Superior temporal gyrus (tissue), 1 donor: ENCODE results near the gene BMAL2.
A peak's percentile ranks its signal among the peaks of the same experiment; 100 is the strongest.

Experiments used
- DNase-seq: peaks from one replicate; pipeline ENCODE4 v3.0.0-alpha.2; 2016; ENCODE audit errors: extremely low spot score

Gene BMAL2, protein sequence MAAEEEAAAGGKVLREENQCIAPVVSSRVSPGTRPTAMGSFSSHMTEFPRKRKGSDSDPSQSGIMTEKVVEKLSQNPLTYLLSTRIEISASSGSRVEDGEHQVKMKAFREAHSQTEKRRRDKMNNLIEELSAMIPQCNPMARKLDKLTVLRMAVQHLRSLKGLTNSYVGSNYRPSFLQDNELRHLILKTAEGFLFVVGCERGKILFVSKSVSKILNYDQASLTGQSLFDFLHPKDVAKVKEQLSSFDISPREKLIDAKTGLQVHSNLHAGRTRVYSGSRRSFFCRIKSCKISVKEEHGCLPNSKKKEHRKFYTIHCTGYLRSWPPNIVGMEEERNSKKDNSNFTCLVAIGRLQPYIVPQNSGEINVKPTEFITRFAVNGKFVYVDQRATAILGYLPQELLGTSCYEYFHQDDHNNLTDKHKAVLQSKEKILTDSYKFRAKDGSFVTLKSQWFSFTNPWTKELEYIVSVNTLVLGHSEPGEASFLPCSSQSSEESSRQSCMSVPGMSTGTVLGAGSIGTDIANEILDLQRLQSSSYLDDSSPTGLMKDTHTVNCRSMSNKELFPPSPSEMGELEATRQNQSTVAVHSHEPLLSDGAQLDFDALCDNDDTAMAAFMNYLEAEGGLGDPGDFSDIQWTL

DNA sequence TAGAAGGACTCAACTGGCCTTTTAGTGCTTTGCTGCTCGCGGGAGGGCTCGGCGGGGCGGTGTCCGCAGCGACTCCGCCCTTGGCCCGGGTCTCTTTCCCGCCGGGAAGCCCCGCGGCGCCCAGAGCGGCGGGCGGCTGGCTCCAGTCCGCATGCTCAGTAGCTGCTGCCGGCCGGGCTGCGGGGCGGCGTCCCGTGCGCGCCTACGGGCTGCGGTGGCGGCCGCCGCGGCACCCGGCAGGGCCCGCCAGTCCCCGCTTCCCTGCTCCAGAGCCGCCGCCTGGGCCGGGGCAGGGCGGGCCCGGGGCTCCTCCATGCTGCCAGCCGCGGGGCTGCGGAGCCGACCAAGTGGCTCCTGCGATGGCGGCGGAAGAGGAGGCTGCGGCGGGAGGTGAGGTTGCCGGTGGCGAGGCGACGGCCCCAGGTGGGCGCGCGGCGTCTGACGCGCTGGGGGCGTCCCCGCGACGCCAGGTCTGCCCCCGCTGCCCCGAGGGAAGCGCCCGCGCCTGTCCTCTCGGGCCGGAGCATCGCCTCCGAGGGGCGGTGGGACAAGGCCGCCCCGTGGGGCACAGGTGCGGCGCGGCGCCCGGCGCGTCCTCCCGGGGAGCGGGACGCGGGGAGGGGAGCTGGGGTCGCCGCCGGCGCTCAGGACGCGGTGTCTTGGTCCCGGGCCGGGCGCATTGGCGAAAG is at the start of gene BMAL2:
Gene BMAL2, plus strand, starts transcription at position 123 of the 689 bp plus-strand sequence. Its CDS starts 237 bp downstream, at position 360.
- DNase-seq: no peak

DNA sequence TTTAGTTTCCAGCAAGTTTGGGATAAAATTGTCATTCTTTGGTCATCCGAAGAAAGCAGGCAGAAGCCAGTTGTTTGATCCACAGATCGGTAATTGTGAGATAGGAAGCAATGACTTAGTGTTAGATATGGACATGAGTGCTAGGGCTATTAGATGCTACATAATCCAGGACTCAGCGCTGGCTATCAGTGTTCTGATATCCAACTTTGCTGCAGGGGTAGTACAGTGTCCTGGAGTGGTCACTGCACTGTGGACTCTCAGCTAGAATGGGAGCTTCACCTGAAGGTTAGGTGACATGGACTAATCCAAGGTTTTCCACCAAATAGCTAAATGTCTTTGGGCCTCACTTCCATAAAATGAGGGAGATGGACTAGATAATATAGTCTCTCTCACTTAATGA is 48.6 kb upstream of the BMAL2 start:
- DNase-seq: no peak

DNA sequence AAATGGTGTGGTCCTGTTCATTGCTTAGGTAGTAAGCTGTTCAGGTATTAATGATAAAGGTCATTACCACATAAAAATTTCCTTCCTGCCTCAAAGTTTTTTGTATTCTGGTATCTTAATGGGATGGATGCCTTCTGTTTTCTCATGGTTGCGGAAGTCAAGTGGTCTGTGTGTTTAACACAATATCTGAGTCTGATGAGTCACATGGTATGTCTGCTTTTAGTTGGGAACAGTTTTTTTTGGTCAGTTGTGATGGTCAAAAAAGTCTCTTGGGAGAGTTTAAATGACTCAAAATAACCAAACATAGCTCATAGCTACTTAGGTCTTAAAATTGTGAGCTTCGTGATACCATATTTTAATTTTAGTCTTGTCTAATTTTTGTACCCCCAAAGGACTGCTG is 47.9 kb upstream of the BMAL2 start:
- no peak for DNase-seq

DNA sequence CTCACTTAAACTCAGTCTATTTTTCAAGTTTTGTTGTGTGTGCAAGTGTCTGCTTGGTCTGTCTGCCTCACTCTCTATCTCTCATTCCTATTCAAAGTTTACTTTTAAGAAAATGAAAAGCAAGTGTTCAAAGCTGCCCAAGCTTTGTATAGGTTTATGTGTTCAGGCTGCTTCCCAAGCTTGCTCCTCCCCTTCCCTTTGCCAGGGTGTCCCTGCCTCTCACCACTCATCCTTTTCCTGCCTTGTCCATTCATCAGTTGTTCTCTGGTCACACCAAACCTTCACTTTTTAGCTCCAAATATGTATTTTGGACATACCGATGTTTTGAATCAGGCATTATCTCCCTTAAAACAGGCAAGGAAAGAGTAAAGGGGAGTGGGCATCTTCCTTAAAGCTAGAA is 47.2 kb upstream of the BMAL2 start:
- no peak for DNase-seq

DNA sequence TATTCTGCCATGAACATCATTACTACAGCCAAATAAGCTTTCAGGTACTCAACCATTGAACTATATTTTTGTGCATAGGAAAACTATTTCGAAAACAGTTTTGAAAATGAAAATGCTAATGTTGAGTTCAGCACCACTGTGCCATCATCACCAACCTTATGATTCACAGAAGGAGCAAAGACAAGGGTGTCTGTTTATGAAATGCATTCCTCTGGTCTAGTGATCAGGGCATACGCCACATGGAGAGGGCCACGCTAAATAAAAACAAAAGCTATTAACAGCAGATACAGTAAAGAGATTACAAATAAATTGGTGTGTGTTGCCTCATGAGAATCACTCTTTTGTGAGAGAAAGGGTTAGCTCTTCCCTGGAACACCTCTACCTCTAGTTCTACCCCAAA is 43.2 kb upstream of the BMAL2 start:
- DNase-seq: no peak

DNA sequence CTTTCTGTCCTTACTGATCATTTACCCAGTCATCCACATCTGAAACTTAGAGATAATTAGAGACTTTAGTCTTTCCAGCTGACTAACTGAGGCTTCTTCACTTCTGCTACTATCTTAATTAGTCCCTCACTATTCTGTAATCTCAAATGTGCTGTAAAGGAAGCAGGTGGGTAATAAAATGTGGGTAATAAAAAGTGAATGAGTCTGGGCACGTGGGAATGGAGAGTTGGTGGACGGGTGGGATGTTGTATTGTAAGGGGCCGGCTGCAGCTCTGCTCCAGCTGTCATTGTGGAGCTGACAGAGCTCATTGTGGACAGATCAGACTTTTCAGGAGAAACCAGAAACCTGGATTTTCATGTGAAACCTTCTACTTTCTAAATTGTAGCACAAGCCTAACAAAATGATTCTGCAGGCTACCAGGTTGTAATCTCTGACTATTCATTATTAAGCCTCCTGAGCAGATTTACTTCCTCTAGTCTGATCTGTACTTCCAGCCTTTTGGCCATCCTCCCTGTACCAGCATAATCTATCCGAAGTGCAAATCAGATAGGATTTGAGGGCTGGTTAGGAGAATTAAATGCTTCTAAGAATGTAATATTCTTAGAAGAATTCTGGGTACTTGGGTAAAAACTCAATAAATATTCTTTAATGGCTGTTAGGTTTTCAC is 42.0 kb upstream of the BMAL2 start:
- DNase-seq: no peak

DNA sequence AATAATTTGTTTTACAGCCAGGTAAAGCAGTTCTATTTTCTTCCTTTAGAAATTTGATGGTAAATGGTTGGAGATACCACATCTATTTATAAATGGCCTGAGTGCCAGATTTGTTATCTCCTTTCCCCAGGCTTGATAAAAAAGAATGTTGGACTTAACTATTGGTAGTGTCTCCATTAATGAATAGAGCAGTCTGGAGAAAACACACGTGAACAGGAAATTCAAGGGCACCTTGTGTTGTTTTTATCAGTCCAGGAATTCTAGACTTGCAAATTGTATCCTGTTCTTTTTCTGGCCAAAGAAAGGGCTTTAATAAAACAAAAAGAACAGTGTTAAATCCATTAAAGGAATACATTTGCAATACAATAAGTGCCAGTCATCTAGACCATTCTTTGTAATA is 40.8 kb upstream of the BMAL2 start:
- no peak for DNase-seq

DNA sequence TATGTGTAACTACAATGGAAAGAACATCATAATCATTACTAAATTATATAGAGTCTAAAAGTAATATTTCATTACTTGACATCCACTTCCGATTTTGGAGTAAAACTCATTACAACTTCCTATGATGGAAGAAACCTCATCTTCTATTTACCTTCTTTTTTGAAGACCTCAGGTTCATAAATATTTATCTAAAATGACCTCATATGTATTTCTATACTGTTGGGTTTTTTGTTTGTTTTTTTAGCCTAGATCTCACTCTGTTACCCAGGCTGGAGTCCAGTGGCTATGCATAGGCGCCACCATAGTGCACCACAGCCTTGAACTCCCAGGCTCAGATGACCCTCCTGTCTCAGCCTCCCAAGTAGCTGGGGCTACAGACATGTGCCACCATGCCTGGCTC is 39.9 kb upstream of the BMAL2 start:
- DNase-seq: no peak

DNA sequence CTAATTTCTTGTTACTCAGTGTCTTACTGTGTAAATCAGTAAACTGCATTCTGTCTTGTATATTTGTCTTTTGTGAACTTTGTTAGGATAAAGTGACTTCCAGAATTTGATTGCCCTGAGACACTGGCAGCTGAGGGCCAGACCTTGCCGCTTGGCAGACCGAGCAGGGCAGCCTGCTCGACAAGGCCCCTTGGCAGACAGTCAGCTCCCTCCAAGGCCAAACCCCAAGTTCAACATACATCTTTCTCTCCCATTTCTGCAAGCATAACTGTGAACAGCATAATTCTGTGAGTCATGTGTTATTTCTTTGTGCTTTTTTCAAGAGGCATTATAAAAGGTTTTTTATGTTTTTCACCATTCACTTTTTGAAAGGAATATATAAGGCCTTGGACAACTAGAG is 39.2 kb upstream of the BMAL2 start:
- no peak for DNase-seq

DNA sequence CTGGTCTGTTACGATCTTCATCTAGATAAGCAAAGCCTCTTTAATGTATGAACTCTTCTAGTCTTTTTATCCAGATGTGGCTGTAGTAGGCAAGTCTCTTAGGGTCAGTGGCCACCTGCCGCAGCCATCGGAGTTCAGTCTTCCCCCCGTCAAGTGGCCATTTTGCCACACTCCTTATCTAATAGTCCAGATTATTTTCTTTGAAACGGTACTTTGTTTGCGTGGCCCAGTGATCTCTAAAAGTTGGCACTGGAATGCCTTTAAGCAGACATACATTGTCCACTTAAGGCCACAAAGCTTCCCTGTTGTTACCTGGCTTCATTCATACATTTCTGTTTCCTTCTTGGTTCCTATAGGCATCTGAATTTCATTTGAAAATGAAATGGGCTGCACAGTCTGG is 36.0 kb upstream of the BMAL2 start:
- no peak for DNase-seq

DNA sequence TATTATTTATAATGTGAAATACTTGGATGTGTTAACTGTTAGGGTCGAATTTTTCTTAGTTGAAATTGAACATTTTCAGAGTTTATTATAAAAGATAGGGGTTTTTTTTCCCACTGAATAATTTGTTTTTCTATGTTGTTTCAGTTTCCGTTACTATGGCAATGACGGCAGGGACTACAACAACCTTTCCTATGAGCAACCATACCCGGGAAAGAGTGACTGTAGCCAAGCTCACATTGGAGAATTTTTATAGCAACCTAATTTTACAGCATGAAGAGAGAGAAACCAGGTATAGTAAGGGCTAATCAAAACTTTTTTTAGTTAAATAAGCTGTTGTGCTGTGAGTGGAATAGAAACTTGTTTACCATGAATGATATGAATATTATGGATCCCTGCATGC is 35.1 kb upstream of the BMAL2 start:
- no peak for DNase-seq

DNA sequence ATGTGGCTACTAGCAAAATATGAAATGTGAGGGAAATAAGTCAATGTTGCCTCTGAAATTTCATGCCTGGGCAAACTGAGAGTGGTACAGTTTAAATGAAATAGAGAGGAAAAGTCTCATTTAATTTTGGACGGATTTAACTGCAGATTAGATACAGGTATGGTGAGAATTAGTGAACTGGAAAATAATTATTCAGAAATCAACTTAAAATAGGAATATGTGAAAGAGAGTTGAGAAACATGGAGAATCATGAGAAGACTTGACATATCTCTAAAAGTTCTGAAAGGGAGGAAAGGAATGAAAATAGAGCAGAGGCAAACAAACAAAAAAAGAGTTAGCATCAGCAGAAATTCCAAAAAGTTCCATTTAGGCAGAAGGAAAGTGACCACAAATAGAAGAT is 33.5 kb upstream of the BMAL2 start:
- DNase-seq: no peak

DNA sequence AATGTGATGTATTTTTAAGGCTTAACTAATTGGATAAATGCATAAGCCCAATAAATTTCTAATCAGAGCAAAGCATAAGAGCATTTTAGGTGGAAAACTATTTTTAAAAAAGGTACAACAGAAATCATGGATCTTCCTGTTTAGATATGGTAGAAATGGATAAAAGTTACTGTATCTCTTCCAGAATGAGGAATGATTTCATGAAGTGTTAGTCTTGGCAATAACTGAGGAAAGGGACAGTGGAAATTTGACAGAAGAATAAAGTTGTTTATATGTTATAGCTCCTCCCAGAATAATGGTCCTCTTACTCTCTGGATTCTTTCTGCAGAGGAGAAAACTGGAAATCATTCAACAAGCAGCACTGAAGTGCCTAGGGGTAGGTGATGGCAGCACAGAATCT is 32.4 kb upstream of the BMAL2 start:
- no peak for DNase-seq

DNA sequence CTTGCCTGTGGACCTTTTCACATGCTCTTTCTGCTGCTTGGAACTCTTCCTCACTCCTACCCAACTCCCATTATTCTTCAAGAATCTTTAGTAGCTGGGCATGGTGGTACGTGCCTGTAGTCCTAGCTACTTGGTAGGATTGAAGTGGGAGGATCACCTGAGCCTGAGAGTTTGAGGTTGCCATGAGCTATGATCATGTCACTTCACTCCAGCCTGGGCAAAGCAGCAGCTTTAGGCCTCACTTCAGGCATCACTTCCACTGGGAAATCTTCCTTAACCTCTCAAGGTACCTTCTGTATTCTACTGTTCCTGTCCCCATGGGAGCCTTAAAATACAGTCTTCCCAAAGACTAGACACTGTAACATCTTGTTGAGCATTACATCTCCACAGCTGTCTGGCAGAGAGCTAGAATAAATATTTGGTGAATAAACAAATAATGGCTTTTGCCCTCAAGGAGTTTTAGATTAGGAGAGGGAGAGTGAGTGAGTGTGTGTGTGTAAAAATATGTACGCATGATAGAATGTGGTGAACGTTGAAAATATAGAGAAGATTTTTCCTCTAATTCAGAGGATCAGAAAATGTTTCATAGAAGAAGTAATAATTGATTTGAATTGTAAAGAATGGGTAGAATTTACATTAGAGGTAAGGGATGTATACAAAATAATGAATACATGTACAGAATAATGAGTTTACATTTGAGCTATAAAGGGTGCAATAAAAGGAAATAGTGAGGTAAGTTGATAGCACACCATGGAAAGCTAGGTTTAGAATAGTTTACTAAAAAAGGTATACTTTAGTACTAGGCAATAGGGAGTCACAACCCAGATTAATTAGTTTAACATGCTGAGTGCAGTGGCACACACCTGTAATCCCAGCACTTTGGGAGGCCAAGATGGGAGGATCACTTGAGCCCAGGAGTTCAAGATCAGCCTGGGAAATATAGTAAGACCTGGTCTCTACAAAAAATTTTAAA is 29.2 kb upstream of the BMAL2 start:
- no peak for DNase-seq

DNA sequence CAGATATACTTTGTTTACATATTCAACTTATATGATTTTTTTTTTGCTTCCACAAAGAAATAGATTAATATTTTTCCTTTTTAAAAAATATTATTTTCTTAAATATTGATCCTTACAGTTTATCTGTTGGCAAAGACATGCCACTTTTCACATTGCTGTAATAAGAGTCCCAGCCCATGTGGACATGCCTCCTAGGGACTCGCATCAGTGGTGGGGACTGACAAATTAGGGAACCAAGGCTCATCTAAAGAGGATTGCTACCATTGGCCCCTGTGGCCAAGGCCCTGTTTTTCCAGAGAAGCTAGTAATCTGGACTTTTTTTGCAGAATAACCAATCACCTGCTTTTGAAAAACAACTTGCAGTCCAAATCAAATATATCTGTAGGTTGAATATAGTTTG is 27.8 kb upstream of the BMAL2 start:
- DNase-seq: no peak

DNA sequence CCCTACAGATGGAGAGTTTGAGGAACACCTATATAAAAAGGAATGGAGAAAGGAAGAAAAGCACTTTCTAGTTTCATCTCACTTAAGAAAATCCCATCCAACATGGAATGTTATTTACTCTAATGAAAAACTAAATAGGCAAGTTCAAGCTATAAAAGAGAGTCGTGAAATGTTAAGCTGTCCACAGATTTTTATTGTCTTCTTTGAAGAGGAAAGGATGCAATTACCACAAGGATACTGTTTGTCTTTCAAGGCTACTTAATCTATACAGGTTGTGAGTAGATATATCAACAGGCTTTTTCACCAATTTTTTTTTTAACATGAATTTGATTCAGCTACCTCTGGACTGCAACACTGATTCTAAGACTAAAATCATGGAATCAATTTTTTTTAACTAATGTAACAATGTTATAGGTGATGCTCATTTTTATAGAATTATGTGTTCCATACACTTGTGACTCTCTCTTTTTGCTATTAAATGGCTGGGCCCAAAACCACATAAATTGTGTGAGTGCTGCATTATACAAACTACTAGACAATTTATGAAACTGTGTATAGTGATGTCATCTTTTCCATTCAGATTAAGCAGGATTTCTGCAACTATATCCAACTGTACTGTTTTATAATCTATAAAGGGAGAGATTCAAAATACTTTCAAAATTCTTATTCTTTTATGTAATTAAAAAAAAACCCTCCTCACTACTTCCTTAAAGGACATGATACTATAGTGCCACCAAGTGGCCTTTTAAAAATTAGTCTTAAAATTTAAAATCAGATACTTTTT is 26.8 kb upstream of the BMAL2 start:
- DNase-seq: peak; percentile 74

DNA sequence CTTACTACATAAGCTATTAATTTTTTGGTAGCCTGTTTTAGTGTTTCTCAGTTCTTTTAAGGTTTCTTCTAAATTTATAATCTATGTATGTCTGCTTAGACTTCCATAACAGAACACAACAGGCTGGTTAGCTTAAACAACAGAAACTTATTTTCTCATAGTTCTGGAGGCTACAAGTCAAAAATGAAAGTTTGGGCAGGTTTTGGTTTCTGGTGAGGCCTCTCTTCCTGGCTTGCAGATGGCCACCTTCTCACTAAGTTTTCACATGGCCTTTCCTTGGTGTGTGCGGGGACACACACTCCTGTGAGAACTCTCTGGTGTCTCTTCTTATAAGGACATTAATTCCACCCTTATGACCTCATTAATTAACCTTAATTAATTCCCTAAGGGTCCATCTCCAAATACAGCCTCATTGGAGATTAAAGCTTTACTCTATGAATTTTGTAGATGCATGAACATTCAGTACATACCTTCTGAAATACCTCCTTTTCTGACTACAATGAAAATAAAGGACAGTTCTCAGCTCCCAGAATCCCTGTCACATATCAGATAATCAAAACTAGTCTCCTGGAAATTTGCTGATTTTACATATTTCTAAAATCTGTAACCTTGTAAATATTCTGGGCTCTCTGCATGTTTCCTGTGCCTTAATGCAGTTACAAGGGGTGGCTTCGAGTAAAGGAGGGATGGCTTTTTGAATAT is 23.2 kb upstream of the BMAL2 start:
- no peak for DNase-seq

DNA sequence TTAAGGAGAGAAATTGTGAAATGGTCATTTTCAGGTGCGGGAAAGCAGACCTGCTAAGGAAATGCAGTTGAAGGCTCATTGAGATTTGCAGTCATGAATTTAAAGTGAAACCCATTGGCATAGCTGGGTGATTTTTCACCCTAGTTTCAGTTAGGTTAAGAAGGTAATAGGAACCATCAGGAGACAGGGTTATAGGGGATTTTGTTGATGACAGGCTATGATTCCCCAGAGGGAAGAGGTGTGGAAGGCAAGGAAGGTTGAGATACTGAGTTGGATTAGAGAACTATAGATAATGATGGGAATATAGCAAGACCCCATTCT is 22.7 kb upstream of the BMAL2 start:
- DNase-seq: no peak

DNA sequence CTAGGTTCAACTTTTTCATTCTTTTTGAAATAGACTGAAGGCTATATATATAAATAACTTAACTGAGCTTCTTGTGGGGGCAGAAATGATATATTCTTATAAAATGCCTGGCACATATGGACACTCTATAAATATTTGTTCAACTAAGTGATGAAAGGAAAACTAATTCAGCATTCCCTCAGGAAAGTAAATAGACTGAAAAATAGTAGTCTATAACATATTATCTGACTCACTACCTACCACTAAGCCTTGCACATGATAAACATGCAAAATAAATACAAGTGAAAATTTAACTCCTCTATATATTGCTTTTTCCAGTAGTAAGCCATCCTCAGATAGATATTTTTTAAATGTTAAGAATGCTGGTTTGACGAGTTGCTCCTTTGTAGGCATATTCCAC is 15.7 kb upstream of the BMAL2 start:
- no peak for DNase-seq

DNA sequence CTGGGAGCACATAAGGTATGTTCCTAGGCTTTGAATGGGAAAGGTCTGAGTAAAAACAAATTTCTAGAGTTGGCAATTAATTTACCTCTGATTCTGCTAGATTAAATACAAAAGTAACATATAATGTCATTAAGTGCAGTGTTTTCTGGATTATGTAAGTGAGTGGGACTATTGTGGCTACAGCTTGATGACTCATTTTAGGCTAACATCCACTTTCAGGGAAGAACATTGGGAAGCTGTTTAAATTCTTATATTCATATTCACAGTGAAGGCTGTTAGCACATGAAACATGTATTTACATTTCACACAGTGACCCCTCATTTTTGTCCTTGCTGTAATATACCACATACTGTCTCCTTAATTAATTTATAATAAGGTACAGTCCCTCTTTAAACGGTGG is 13.2 kb upstream of the BMAL2 start:
- no peak for DNase-seq
